Kidney (tissue), 14 donors: ENCODE results near the gene CUBN. TPM values are rescaled to one million over a fixed set of nuclear protein-coding genes. Genes with fewer than 3 reads are reported as not detected.

ENCODE experiments used
- DNase-seq, 5 donors: peaks; one replicate each; pipeline ENCODE4 v3.0.0-alpha.2; 2013 to 2020
- FAIRE-seq: peaks from 2 replicates; lab custom pipeline; 2012; peaks lifted over from hg19 to GRCh38; lab: Jason Lieb, UNC
- H3K27ac ChIP-seq, 2 donors: one replicate each; pipeline ENCODE4 v1.7.0; 2013; ENCODE audit warnings: low read depth in 2 of 2, low read length in 2 of 2, inconsistent platforms in 1 of 2
- H3K27me3 ChIP-seq: one replicate; pipeline ENCODE4 v1.7.1; 2013; ENCODE audit warnings: low read length, inconsistent platforms; ENCODE audit not compliant: control insufficient read depth, insufficient read depth
- H3K36me3 ChIP-seq, 3 donors: one replicate each; pipeline versions ENCODE4 v1.7.0 to v1.7.1; 2013; ENCODE audit warnings: low read length in 3 of 3, control low read depth in 1 of 3, inconsistent platforms in 1 of 3; ENCODE audit not compliant: insufficient read depth in 3 of 3, control insufficient read depth in 2 of 3
- H3K4me1 ChIP-seq, 3 donors: one replicate each; pipeline versions ENCODE4 v1.7.0 to v1.7.1; 2013; ENCODE audit warnings: low read length in 3 of 3, inconsistent platforms in 1 of 3, low read depth in 1 of 3; ENCODE audit not compliant: control insufficient read depth in 2 of 3, insufficient read depth in 2 of 3
- H3K4me3 ChIP-seq, 3 donors: one replicate each; pipeline versions ENCODE4 v1.7.0 to v1.8.1; 2013; ENCODE audit warnings: low read length in 3 of 3, control low read depth in 1 of 3, inconsistent platforms in 1 of 3
- H3K9ac ChIP-seq, 3 donors: one replicate each; pipeline versions ENCODE4 v1.7.0 to v1.7.1; 2013; ENCODE audit warnings: low read length in 3 of 3, control low read depth in 1 of 3, inconsistent platforms in 1 of 3
- H3K9me3 ChIP-seq, 3 donors: one replicate each; pipeline versions ENCODE4 v1.7.0 to v1.7.1; 2013; ENCODE audit warnings: low read length in 3 of 3, control low read depth in 1 of 3, inconsistent platforms in 1 of 3; ENCODE audit not compliant: control insufficient read depth in 2 of 3, insufficient read depth in 1 of 3
- intact Hi-C: fragments of 100-400 bp; cut with DNase I; formaldehyde crosslinking; loops from one replicate; pipeline ENCODE4 v1.11.1; 2022
- polyA plus RNA-seq: library from polyadenylated mRNA; stranded (reverse); fragments of 350-450 nt; fragmentation: Illumina TruSeq; extraction: RNeasy Lipid Tissue Mini Kit (QIAGEN cat#74804); gene quantifications from one replicate; pipeline ENCODE4 v1.2.3, GENCODE V29; 2014; ENCODE audit warnings: low read depth, low replicate concordance; ENCODE audit not compliant: insufficient read depth
- total RNA-seq: library from RNA; stranded (reverse); fragmentation: NEBNext Ultra II Directional; extraction: Animal tissue kit (Norgen Biotek cat#: 25700); gene quantifications from one replicate; pipeline ENCODE4 v1.2.1, GENCODE V29; 2021
- TF ChIP-seq, protein P1 (sequence below): IDR thresholded peaks from 3 replicates; pipeline ENCODE4 v1.5.1; 2012; ENCODE audit warnings: mild to moderate bottlenecking, moderate library complexity, borderline replicate concordance; ENCODE audit not compliant: insufficient read depth; ENCODE audit errors: extremely low read depth
- donor health status: control.
- donor health status: control.
- donor health status: control.
- donor health status: control.
- donor health status: control.
- donor health status: DM: yes; HTN: yes; CAD: no.
- donor health status: Normal renal cell carcinoma (clear cell type).

Gene CUBN
- total and polyA plus RNA-seq, 2 donors from 2014 or later: 14.8 to 31.6 TPM

DNA sequence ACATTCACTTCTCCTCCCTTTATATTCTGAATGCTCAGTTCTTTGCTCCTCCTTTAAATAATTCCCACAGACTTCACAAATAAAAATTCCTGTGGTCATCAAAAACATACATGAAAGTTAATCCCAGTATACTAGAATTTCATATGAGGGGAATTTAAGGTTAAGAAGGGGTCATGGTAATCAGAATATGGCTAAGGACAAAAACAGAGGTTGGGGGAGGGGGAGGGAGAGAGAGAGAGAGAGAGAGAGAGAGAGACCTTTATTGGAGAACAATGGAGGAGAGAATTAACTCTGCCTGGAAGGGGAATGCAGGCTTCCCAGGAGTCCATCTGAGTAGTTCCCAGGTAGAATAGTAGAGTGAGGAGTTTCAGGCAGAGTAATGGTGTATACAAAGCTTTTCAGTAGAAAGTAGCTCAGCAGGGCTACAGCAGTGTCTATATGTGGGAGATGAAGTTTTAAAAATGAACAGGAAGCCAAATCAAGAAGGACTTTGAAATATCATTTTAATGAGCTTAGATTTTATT is 5.2 kb upstream of the CUBN start:
- H3K4me1 ChIP-seq: peaks cover 0 to 14% (median 0%) of the 10 kb centered on the region in 3 donors
- no peaks in the 10 kb centered on the region for H3K36me3 ChIP-seq
- DNase-seq (no peak), FAIRE-seq (no peak)
- TF ChIP-seq, protein P1, sequence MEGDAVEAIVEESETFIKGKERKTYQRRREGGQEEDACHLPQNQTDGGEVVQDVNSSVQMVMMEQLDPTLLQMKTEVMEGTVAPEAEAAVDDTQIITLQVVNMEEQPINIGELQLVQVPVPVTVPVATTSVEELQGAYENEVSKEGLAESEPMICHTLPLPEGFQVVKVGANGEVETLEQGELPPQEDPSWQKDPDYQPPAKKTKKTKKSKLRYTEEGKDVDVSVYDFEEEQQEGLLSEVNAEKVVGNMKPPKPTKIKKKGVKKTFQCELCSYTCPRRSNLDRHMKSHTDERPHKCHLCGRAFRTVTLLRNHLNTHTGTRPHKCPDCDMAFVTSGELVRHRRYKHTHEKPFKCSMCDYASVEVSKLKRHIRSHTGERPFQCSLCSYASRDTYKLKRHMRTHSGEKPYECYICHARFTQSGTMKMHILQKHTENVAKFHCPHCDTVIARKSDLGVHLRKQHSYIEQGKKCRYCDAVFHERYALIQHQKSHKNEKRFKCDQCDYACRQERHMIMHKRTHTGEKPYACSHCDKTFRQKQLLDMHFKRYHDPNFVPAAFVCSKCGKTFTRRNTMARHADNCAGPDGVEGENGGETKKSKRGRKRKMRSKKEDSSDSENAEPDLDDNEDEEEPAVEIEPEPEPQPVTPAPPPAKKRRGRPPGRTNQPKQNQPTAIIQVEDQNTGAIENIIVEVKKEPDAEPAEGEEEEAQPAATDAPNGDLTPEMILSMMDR: no peak
- no peaks in the 10 kb centered on the region for H3K9me3 ChIP-seq
- intact Hi-C loops: no loop called here
- H3K4me3 ChIP-seq: no peak overlapping the region
- no peak overlapping the region for H3K9ac ChIP-seq
- no peaks in the 10 kb centered on the region for H3K27me3 ChIP-seq
- H3K27ac ChIP-seq: peak overlapping the region in 1 of 2 donors; percentile 4

DNA sequence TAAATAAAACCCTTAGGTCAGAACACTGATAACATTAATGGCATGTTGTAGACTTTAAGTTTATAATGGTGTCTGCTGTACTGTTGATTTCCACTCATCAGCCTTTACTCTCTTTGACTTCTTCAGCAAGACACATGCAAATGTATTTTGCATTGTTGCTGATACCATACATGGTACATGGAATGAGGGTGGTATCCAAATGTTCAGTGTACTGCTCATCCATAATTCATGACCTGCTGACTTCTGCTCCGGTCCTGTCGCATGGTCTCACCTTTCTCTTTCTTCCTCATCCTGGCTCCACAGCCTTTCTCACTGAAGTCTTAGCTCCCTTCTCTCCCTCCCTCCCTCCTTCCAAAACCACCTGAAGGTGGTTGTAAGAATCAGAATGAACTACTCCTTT is 4.7 kb upstream of the CUBN start:
- FAIRE-seq (no peak), DNase-seq (no peak)
- H3K4me1 ChIP-seq: peaks cover 0 to 14% (median 0%) of the 10 kb centered on the region in 3 donors
- H3K9me3 ChIP-seq: no peaks in the 10 kb centered on the region
- no peaks in the 10 kb centered on the region for H3K36me3 ChIP-seq
- no peak overlapping the region for H3K9ac ChIP-seq
- intact Hi-C loops: no loop called here
- no peak overlapping the region for H3K27ac ChIP-seq
- H3K4me3 ChIP-seq: no peak overlapping the region
- TF ChIP-seq, protein P1: no peak
- no peaks in the 10 kb centered on the region for H3K27me3 ChIP-seq

DNA sequence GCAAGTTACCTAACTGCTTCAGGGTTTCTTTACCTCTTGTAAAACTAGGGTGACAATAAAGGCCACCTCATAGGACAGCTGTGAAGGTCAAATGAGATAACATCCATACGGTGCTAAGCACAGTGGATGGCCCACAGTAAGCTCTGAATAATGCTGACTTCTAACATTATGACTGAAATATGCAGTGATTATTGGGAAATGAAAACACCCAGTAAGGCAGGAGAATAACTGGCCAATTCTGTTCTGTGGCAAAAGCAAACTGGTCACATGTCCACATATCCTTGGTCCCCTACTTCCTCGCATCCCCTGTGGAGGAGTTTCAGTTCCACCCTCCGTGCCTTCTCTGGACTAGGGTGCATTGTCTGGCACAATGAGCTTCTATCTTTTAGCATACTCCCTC is 1.4 kb downstream of the CUBN start:
- TF ChIP-seq, protein P1: no peak
- Histone ChIP-seq H3K4me3 (peak overlapping the region; percentile 35 to 77 (median 62)), H3K9ac (peak overlapping the region in 2 of 3 donors; percentile 17 to 80), H3K27me3 (no peaks in the 10 kb centered on the region), H3K9me3 (no peaks in the 10 kb centered on the region), H3K27ac (peak overlapping the region in 1 of 2 donors; percentile 83), H3K36me3 (peaks cover 0 to 12% (median 2%) of the 10 kb centered on the region in 3 donors), H3K4me1 (peaks cover 0 to 7% (median 0%) of the 10 kb centered on the region in 3 donors)
- FAIRE-seq (no peak), DNase-seq (no peak)
- intact Hi-C loops: no loop called here
